HPDE6-E6E7 (cell line): ENCODE results near the gene SH3RF3.

Experiments used
- DNase-seq: peaks from one replicate; pipeline ENCODE4 v3.0.0; 2011; ENCODE audit warnings: missing footprints; ENCODE audit errors: extremely low spot score

The SH3RF3 gene

DNA sequence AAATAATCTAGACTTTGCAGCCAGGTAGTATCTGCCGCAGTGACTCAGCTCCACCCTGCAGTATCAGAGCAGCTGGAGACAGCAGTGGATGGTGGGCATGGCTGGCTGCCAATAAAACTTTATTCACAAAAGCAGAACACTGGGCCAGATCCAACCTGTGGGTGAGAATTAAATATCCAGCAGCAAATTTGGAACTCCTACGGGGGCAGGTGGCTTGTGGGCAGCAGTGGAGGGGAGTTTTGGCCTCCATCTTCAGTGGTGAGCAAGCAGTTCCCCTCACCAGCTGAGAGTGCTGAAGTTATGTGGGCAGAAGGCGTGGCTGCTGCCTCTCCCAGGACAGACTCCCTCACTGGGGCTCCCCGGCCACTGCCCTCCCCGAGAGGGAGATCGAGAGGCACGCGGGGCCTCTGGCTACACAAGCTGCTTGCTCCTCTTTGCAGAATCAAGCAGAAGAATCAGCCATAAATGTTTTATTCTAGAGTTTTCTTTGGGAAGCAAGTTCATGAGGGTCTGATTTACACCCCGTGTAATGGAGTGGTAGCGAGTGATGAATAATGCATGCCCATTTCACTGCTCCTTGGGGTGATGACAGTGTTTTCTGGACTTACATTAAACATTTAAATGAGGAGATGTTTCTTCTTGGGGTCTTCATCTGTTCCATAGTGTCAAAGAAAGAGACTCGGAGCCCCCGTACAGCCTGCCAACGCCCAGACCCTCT, 280.5 kb downstream of the SH3RF3 start:
- no peak for DNase-seq

DNA sequence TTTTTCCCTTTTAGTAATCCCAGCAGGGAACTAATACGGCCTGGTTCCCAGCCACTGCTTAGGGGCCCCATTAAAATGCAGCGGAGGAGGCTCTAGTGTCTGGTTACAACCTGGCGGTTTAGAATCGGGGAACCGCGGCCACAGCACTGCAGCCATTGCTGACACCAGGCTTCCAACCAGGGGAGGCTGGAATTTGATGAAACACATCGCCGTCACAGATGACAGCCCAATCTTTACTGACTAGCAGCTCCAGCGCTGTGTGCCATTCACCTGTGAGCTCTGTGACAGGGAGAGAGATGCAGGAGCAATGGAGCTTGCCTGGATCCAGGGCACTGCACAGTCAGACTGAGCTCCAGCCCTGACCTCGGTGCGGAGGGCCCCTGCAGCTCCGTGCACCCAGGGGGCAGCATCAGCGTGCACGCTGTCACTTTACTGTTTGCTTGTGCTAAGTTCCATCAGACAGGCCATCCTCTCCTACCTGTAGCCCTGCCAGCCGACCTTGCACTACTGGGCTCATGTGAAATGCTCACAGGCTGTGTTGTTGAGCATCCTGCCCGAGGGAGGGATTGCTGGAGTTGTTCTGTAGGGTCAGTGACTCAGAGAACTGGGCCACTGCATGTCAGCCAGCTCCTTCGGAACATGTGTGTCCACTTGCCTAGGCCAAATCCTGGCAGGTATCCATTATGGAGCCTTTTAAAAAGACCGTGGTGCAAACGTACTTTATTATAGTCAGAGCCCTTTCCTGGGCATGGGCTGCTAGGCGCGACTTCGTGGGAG, 281.2 kb downstream of the SH3RF3 start:
- no peak for DNase-seq

DNA sequence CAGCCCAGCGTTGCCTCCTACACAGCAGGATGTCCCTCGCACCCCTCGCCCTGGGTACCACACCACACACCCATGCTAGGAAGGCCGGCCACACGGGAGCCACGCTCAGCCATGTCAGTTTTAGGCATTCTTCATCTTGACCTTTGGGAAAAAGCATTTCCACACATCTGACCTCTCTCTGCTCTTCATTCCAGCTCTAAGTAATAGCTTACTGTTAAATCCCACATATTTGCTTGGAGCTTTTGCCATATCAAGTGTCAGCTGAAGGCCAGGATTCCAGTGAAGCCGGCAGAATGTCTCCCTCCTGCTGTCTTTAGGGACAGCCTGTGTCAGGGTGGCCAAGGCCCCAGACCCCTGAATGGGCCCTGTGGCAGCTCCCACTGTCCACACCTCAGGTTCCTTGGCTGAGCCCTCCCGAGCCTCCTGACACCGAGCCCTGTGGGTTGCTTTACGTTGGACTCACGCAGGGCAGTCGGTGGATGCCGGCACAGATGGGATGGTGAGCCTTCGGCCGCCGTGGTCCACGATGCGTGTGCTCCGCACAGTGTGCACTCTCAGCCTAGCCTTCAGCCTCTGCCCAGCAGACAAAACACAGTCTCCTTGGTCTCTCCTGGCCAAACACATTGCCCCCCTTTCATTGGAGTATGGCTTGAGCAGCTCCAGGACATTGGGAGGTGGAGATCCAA, 282.8 kb downstream of the SH3RF3 start:
- no peak for DNase-seq

DNA sequence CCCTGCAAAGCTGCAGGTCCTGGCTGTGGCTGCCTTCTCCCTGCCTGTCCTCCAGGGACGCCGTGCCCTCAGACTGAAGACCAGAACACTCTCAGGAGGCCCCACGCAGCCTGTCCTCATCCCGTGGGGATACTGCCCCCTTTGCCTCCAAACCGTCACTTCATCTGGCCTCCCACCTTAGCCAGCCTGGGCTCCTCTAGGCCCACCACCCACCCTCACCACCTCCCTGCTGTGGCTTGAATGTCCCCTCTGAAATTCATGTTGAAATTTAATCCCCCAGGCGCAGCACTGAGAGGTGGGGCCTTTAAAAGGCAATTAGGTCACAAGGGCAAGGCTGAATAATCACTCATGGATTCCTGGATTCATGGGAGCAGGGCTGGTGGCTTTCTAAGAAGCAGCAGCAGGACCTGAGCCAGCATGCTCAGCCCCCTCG, 286.6 kb downstream of the SH3RF3 start:
- no peak for DNase-seq

DNA sequence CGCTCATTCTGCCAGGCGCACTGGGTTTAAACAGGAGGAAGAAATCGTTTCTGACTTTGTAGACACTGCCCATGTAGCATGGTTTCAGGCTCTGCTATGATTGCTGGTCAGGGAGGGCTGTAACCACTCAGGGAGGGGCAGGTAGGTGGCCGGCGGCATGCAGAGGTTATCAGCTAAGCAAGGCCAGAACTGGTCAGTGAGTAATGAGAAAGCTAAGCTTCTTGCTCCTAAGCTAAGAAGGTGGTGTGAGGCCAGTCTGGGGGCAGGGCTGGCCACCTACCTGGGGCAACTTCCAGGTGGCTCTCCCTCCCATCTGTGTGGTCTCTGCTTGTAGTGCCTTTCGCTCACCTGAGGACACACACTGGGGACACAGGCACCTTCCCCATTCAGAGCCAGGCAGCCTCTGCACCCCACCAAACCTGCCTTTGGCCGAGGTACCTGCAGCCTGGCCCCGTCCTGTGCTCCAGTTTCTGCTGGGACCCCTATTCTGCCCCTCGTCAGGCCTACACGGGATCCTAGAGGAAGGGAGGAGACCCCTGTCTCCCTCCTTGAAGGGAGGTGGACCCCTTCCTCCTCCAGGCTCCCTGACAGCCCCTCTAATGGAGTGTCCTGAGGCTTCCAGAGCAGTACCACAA, 288.8 kb downstream of the SH3RF3 start:
- DNase-seq = no peak

DNA sequence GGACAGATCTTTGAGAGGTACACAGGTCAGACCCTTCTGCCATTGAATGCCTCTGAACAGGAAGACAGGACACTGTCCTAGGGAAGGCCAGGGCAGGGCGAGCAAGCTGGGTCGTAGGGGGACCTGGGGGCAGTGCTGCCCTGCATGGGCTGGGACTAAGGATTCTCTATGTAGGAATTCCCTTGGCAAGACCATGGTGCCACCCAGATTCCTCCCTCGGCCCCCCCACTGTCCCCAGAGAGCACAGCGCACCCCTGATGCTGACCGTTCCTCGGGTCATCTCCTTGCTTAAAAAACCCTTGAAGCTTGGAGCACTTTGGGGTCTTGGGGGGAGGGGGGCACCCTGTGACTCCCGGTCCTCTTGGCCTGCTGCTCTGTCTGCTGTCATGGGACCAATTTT, 289.7 kb downstream of the SH3RF3 start:
- no peak for DNase-seq

DNA sequence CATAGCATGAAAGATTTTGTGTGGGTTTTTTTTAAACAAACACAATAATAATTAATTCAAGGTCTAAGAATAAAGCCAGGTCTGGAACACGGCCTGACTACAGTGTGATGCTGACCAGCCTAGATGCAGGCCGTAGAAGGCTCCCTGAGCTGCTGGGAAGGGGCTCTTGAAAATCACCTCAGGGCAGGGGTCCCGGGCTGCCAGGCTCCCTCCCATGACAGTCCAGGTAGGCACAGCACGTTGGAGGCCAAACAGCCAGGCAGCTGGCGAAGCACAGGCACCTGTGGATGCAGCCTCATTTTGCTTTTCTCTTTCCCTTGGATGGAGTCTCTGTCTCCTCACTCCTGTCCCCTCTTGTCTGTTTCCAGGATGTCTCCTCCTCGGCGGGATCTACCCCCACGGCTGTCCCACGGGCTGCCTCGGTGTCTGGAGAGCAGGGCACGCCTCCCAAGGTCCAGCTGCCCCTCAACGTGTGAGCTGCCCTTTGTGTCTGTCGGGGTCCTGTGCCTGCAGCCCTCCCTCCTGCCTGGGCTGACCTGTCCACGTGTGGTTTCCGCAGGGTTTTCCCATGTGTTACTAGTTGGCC, 290.3 kb downstream of the SH3RF3 start:
- no peak for DNase-seq

DNA sequence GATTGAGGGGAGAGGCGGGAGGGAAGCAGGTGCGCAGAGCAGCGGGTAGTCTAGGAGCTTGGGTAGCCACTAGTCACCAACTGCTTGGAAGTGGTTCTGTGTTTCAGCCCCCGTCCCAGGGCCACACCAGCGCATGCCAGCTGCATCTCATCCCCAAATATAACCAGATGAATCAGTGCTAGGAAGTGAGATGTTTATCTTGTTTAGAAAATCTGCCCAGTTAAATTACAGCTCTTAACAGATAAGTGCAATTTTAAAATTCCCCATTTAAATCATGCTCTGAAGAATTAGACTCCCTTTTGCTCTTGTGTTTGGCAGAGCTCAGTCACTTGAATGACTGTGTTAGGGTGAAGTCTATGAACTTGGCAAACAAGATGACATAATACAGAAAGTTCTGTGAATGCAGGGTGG, 291.0 kb downstream of the SH3RF3 start:
- DNase-seq = no peak

DNA sequence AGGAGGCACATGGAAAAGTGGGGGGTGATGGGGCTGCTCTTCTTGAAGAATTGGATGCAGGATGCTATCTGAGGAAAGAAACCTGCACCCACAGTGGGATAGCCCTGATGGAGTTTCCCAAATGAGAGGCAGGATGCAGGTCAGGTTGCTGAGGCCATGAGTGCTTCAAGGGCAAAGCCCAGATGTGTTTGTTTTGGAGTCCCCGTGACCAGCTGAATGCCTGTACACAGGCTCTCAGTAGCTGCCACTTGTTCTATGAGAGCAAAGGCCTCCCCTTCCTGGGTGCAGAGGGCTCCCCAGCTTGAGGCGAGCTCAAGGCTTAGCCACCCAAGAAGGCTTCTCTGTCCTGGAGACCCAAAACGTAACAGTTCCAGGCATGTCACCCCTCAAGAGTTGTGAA, 292.1 kb downstream of the SH3RF3 start:
- DNase-seq = no peak

DNA sequence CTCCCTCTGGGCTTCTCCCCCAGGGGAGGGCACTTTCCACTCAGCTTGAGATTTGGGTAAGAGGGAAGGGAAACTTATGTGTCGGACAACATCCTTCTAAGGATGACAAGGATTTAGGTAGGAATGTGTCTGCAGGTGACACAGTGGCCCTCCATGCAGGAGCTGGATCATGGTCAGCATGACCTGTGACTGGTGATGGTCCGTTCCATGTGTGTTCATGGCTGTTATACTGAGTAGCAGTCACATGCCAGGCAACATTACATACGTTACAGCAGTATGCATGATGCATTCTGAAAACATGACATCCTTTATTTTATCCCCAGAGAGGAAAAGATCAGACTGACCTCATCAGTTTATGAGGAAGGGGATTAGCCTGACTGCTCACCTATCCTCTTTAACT, 292.6 kb downstream of the SH3RF3 start:
- no peak for DNase-seq

DNA sequence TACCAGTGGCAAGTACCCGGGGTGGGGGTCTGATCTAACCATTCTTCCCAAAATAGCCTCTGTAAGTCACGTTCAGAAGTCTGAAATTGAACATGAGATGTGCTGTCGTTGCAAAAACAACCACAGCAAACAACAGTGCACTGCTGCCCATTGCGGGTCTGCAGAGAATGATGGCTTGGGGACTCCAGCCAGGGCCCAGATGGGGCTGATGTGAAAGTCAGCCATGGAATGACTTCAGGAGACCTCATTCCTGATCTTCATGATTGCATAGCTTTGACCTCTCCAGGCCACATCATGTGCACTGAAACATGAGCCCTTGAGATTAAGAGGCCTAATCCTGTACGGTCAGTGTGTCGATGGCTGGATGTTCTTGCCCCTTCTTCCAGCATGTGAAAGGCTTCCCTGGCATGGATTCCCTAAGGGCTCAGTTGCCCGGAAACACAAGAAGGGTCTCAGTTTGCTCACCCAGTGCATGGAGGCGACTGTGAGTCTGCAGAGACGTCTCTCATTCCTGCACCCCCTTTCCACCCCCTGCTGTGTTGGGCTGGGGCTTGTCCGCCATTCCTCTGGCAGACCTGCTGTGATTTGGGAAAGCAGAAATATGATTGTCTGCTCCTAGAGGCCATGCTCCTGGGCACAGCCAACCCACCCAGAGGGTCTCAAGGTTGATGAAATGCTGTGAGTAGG, 293.2 kb downstream of the SH3RF3 start:
- DNase-seq = no peak

DNA sequence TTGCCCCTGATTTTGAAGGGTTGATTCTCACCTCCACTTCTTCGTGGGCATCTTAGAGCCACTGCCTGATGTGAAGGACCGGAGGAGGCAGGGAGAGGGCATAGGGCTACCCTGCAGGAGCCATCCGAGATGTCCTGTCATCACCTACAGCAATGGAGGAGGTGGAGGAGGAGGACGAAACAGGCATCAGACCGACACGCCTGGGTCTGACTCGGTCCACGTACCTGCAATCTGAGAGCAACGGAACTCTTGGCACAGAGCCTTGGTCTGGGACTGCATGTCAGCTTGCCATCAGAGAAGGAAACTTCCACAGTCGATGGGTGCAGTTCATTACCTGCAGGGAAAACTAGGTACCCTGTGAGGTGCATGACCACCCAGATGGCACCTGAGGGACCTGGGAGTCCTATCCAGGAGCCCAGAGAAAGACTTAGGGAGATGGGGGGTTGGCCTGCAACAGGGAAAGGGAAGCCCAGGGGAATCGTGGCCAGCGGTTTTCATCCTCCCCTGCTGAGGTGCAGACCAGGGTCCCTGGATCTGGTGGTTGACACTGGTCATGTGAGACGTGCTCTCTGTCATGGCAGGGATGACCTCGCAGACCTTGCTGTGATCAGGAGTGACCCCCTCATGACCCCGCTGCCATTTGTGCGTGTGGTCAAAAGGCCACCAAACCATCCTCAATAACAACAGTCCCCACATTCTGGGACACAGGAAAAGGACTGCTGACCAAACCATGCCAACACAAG, 293.9 kb downstream of the SH3RF3 start:
- no peak for DNase-seq

DNA sequence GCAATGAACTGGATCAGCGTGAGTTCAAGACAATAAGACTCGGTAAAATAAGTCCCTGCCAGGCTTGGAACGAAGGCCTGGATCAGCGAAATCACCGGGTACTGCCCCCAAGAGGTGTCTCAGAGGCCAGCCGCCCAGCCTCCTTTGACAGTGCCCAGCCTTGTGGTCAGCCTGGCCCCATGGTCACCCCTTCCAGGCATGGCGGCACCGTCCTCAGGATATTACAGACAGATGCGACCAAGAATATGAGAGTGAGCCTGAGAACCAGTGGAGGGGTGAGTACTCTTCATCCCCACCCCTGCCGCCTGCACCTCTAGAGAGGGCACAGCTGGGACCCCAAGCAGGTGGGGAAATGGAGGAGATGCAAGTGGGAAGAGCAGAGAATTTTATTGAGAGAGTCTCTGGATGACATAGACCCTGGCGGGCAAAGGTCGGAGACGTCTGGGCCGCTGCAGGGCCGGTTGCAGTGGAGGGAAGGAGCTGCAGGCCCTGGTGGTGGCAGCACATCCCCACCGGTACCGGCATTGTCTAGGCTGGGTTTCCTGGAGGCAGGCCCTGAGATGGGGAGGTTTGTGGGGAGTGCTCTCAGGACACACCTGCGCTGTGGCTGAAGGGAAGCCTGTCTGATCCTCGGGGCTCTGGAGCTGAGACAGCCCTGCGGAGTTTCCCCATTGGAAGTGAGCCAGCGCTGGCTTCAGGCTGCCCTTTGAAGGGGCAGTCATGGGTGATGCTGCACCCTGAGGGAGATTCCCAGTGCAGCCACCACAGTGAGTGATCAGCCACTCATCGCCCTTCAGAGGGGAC, 294.8 kb downstream of the SH3RF3 start:
- DNase-seq = no peak

DNA sequence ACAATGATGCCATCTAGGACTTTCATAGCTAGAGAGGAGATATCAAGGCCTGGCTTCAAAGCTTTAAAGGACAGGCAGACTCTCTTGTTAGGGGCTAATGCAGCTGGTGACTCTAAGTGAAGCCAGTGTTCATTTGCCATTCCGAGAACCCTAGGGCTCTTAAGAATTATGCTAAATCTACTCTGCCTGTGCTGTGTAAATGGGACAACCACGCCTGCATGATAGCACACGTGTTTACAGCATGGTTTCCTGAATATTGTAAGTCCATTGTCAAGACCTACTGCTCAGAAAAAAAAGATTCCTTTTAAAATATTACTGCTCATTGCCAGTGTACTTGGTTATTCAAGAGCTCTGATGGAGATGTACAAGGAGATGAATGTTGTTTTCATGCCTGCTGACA, 296.4 kb downstream of the SH3RF3 start:
- DNase-seq = no peak

DNA sequence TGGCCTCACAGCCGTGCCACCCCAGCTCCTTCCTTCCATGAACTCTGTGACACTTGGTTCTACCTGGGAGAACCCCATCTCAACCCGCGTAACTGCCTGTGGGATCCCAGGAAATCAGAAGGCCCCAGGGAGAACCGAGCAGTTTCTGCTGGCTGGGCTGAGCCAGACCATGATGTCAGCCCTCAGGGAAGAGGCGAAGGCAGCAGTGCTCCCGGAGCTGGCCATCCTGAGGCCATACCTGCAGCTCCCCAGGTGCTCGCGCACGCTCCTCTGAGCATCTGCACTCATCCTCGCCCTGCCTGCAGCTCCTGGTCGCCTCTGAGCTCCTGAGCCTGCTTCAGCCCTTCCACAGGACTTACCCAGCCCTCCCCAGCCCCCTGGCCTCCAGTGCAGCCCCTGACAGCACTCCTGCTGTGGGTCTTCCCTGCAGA, 298.7 kb downstream of the SH3RF3 start:
- no peak for DNase-seq

DNA sequence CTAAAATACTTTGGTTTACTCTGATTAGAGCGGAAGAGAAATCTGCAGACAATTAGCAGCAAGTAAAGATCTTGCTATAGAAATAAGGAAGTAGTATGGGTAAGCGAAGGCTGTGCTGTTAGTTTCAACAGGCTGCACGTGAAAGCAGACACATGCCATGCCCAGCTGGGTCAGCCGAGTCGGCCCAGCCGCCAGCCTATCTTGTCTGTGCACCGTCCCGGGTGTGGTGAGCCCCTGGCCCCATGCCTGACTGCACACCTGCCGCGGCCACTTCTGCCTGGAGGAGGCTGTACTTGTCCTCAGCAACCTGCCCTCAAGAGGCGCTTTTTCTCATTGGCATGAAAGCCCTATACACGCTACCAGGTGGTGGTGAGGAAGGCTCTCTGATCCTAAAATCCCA, 299.3 kb downstream of the SH3RF3 start:
- no peak for DNase-seq

DNA sequence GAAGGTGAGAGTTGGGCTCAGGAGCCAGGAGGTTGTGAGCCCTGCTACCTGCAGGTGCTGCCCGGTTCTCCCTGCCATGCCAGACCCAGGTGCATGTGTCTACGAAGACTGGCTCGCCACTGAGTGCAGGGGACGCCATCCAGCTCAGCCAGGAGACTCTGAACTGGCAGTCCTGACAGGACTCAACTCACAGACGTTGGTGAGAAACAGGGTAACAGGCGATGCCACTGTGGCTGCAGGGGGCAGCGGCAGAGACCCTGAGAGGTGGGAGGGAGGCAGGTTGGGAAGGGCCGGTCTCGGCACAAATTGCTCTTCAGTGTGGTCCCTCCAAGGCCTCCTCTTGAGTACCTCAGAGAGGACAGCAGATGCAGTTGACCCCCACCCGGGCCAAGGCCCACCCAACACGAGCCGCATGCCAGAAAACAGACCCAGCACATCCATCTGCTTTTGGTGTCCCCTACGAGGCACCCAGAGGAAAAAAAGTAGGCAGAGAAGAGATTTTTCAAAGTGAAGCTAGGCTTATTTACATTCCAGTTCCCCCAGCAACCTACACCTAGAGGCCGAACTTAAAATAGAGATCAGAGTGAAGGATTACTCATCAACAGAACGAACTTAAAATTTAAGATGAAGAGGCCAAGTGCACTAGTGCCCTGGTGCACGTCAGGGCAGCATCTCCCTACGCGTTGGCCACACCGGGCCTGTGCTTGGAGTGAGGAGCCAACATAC, 300.0 kb downstream of the SH3RF3 start:
- no peak for DNase-seq

DNA sequence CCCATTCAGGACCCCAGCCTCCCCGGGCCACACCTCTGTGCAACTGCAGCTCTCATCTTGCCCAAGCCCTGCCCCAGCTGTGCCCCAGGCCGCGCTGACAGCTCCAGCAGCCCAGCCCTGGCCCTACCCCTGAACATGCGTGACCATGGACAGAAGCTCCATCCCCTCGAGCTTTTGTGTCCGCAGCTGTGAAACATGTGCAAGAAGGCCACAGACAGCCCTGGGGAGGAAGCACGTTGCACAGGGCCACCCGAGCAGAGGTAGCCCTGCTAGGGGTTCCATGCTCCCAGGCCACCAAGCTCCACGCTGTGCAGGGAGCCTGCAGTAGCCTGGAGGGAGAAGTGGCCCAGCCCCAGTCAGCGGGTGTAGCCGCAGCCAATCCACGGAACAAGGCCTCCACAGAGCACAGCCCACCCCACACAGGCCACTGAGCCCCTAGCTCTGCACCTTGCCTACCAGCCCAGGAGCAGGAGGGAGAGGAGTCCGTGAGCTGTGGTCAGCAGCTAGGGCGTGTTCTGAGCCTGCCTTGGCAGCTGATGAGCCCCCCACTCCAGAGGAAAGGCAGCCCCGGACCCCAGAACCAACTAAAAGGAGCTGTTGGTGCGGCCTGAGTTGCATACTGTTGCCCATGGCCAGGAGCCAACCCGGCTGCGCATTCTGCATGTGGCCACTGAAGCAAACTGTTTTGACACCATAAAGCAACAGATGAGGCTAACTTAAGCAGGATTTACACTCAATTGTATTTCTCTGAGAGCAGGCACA, 300.7 kb downstream of the SH3RF3 start:
- DNase-seq = no peak

DNA sequence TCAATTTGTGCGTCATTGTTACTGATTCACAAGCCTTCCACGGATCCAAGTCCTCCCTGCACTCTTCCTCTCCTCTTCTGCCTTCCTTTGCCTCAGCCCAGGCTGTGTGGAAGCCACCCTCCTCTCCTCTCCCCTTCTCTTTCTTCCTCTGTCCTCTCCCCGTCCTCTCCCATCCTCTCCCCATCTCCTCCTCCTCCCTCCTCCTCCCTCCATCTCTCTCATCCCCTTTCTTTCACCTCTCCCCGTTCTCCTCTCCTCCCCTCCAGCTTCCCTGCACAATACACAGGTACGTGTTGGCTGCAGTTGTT, 301.3 kb downstream of the SH3RF3 start:
- no peak for DNase-seq
